ENCODE measurements around the gene ZNF653.

DNA sequence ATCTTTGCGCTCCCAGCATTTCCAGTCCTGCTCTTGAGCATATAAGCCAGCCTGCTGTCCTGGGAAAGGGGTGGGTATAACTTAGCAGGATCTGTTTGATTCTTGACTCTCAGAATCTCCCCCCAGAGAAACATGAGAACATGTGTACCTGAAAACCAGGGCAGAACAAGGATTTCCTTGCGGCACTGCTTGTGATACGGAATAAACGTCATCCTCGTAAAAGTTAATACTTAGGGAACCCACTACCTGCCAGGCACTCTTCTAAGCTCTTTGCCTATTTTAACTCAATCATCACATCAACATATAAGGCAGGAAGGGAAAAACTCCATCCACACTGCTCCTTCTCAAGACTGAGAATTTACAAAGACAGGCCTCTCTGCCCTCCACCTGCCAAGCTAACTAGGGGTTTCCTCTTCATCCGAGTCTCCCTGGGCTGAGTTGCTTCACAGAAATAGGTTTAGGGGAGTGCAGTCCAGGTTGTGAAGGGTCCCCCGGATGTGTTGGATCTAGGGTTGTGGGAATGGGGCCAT is 1.1 kb downstream of the ZNF653 start:
- TF ChIP-seq, protein P1, sequence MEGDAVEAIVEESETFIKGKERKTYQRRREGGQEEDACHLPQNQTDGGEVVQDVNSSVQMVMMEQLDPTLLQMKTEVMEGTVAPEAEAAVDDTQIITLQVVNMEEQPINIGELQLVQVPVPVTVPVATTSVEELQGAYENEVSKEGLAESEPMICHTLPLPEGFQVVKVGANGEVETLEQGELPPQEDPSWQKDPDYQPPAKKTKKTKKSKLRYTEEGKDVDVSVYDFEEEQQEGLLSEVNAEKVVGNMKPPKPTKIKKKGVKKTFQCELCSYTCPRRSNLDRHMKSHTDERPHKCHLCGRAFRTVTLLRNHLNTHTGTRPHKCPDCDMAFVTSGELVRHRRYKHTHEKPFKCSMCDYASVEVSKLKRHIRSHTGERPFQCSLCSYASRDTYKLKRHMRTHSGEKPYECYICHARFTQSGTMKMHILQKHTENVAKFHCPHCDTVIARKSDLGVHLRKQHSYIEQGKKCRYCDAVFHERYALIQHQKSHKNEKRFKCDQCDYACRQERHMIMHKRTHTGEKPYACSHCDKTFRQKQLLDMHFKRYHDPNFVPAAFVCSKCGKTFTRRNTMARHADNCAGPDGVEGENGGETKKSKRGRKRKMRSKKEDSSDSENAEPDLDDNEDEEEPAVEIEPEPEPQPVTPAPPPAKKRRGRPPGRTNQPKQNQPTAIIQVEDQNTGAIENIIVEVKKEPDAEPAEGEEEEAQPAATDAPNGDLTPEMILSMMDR (conservative IDR thresholded peaks at IDR 0.05; ENCODE audit: low read length), result no peak
- TF ChIP-seq EZH2phosphoT487 (IDR thresholded peaks at IDR 0.05; ENCODE audit: borderline replicate concordance, low read depth, low read length), result no peak

All from OCI-LY7 (cell line).